SU-DHL-6 (cell line): ENCODE measurements around the gene PRCD.

Experiments used
- EZH2phosphoT487 ChIP-seq: fragments of 200-600 bp; sonication (generic), shearing (Covaris generic); conservative IDR thresholded peaks from 2 replicates; pipeline ENCODE4 v1.6.1; 2018; ENCODE audit warnings: mild to moderate bottlenecking, antibody characterized with exemption, low read length, moderate library complexity, mixed read lengths
- TF ChIP-seq, protein P1 (sequence below): fragments of 200-600 bp; sonication (generic); IDR thresholded peaks from one replicate; pipeline ENCODE4 v1.5.1; 2017; ENCODE audit warnings: antibody characterized with exemption, mild to moderate bottlenecking, low read length, moderate library complexity; ENCODE audit not compliant: insufficient read depth, poor library complexity, severe bottlenecking

GRCh38 chr17:76528156-76528527, 11.7 kb upstream of the PRCD start:
- TF ChIP-seq, protein P1, sequence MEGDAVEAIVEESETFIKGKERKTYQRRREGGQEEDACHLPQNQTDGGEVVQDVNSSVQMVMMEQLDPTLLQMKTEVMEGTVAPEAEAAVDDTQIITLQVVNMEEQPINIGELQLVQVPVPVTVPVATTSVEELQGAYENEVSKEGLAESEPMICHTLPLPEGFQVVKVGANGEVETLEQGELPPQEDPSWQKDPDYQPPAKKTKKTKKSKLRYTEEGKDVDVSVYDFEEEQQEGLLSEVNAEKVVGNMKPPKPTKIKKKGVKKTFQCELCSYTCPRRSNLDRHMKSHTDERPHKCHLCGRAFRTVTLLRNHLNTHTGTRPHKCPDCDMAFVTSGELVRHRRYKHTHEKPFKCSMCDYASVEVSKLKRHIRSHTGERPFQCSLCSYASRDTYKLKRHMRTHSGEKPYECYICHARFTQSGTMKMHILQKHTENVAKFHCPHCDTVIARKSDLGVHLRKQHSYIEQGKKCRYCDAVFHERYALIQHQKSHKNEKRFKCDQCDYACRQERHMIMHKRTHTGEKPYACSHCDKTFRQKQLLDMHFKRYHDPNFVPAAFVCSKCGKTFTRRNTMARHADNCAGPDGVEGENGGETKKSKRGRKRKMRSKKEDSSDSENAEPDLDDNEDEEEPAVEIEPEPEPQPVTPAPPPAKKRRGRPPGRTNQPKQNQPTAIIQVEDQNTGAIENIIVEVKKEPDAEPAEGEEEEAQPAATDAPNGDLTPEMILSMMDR, result no peak
- no peak for TF ChIP-seq EZH2phosphoT487
